ENCODE measurements around the gene DDX42.

DNA sequence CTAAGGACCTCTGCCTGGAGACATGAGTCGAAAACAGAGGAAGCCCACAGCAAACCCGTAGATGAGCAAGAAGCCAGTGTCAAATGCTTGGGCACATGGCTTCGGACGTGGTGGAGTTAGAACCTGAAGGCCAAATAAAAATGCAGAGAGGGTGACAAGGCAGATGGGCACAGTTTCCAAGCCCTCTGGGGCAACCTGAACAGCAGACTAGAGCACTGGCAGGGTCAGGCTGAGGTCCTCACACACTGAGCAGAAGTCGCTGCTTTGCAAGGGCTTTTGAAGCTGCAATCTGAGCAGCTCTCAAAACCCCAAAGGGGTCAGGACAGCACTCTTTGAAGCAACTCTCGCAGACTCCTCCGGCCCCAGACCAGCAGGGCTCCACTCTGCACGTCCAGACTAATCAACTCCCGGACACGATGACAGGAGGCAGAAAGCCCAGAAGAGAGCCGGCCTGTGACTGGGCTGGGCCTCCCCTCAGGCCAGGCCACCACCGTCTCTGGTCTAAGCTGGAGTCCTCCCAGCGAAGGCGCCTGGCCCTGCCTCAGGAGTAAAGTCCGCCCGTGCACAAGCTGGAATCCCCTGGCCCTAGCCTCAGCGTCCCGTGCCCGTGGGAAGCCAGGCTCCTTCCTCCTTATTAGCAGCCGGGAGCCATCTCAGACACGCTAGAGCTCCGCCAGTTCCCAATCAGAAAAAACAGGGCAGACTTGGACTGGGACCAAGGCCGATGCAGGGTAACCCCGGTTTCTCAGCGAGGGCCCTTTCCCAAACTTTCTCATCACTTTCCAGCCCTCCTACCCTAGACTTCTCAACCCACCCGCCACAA, 67.6 kb downstream of the DDX42 start:
- TF ChIP-seq, protein P1, sequence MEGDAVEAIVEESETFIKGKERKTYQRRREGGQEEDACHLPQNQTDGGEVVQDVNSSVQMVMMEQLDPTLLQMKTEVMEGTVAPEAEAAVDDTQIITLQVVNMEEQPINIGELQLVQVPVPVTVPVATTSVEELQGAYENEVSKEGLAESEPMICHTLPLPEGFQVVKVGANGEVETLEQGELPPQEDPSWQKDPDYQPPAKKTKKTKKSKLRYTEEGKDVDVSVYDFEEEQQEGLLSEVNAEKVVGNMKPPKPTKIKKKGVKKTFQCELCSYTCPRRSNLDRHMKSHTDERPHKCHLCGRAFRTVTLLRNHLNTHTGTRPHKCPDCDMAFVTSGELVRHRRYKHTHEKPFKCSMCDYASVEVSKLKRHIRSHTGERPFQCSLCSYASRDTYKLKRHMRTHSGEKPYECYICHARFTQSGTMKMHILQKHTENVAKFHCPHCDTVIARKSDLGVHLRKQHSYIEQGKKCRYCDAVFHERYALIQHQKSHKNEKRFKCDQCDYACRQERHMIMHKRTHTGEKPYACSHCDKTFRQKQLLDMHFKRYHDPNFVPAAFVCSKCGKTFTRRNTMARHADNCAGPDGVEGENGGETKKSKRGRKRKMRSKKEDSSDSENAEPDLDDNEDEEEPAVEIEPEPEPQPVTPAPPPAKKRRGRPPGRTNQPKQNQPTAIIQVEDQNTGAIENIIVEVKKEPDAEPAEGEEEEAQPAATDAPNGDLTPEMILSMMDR (IDR thresholded peaks at IDR 0.05; ENCODE audit: insufficient read depth, low read depth, low read length) = no peak
- TF ChIP-seq EZH2 (IDR thresholded peaks at IDR 0.05; ENCODE audit: insufficient read depth, low read length) = no peak
